Amniotic epithelial cell (primary cell): ENCODE data around the gene MTA2.

ENCODE experiments used
- DNase-seq: peaks from one replicate; pipeline ENCODE4 v3.0.0-alpha.2; 2010; ENCODE audit warnings: low read depth

The MTA2 gene

GRCh38 chr11:62612366-62613290, 11.0 kb upstream of the MTA2 start, which contains the start of the genes EML3 and ROM1:
Gene EML3, minus strand, starts transcription at chr11:62612775. Its CDS starts 318 bp downstream, at chr11:62612457.
Gene ROM1, plus strand, starts transcription at chr11:62613257. Its CDS starts 25 bp downstream, at chr11:62613282.
- peak; percentile 81 for DNase-seq

GRCh38 chr11:62611705-62612365, 10.2 kb upstream of the MTA2 start:
- peak; percentile 83 for DNase-seq

- DNase-seq, result no peak
These were observed 9.4 kb upstream of the MTA2 start for GRCh38 chr11:62610814-62611704.

- DNase-seq, result no peak
These were observed 8.7 kb upstream of the MTA2 start for GRCh38 chr11:62610403-62610802.

- no peak for DNase-seq
These were observed 7.1 kb upstream of the MTA2 start for GRCh38 chr11:62608776-62609175.

- no peak for DNase-seq
These were observed 6.0 kb upstream of the MTA2 start for GRCh38 chr11:62607714-62608113.

GRCh38 chr11:62605902-62606301, 4.2 kb upstream of the MTA2 start:
- no peak for DNase-seq

GRCh38 chr11:62605467-62605866, 3.8 kb upstream of the MTA2 start:
- DNase-seq, result no peak

- no peak for DNase-seq
These were observed 2.9 kb upstream of the MTA2 start for GRCh38 chr11:62604460-62605120.

GRCh38 chr11:62603776-62604299, 2.2 kb upstream of the MTA2 start:
- DNase-seq, result no peak

GRCh38 chr11:62603072-62603408, 1.4 kb upstream of the MTA2 start:
- no peak for DNase-seq

GRCh38 chr11:62602141-62603071, 741 bp upstream of the MTA2 start:
- DNase-seq, result peak; percentile 67

- DNase-seq, result no peak
These were observed 618 bp downstream of the MTA2 start for GRCh38 chr11:62601122-62601371.

- DNase-seq, result no peak
These were observed 1.1 kb downstream of the MTA2 start for GRCh38 chr11:62600367-62601121.

- DNase-seq, result no peak
These were observed 1.8 kb downstream of the MTA2 start for GRCh38 chr11:62599901-62600300.

GRCh38 chr11:62599069-62599696, 2.5 kb downstream of the MTA2 start:
- peak; percentile 99 for DNase-seq

GRCh38 chr11:62595124-62595523, 6.5 kb downstream of the MTA2 start:
- no peak for DNase-seq

- peak; percentile 76 for DNase-seq
These were observed 8.1 kb downstream of the MTA2 start for GRCh38 chr11:62593434-62594044.

GRCh38 chr11:62592989-62593421, 8.7 kb downstream of the MTA2 start:
- no peak for DNase-seq
